ENCODE measurements around the gene FUT2. TPM values are rescaled to one million over a fixed set of nuclear protein-coding genes. Genes with fewer than 3 reads are reported as not detected.

The FUT2 gene
- polyA plus RNA-seq, 2 of the 4 experiments (the other 2 are of a cell fraction), result not detected

GRCh38 chr19:48646722-48647216 is 49.0 kb upstream of the FUT2 start:
- ATAC-seq (no peak), DNase-seq (ENCODE audit: low read depth in 1 of 2, low spot score in 1 of 2) (no peak), FAIRE-seq (no peak)
- peak overlapping the region; percentile 87 to 88 for H3K27ac ChIP-seq
- peak overlapping the region; percentile 54 for H3K4me3 ChIP-seq
- peak overlapping the region; percentile 94 for H3K4me2 ChIP-seq
- no peak for TF ChIP-seq HMGXB4 (CRISPR knock-in tag; IDR thresholded peaks at IDR 0.05; ENCODE audit: borderline replicate concordance)
- peak; percentile 22; the same call in 1 of the 2 replicates for TF ChIP-seq POLR2A (IDR thresholded peaks at IDR 0.05; ENCODE audit: low read length)
- CTCF ChIA-PET, result interaction anchor here (0.8 to 2.6 kb wide), 22 partner anchors 13 to 324 kb away, joined by 3 to 39 read pairs (median 5); partner anchors contain the start of genes FUT2 and HSD17B14
- peaks cover 18% of the 10 kb centered on the region; the same call in 2 of the 3 replicates for H3K4me1 ChIP-seq
- WGBS (ENCODE audit: missing lambda C conversion rate), result 13% methylated on average over 9 of the region's 10 CpGs
- no peaks in the 10 kb centered on the region for H3K9me3 ChIP-seq
- POLR2A ChIA-PET, result interaction anchor here (1.0 to 3.1 kb wide), 4 partner anchors 20 to 189 kb away, joined by 3 to 15 read pairs (median 4); no protein-coding TSS in a partner anchor

GRCh38 chr19:48648134-48648533 is 47.6 kb upstream of the FUT2 start:
- CTCF ChIA-PET, result interaction anchor here (0.6 to 1.7 kb wide), 9 partner anchors 10 to 140 kb away, joined by 3 to 7 read pairs (median 3); no protein-coding TSS in a partner anchor
- Histone ChIP-seq H3K4me1 (peaks cover 18% of the 10 kb centered on the region; the same call in 2 of the 3 replicates), H3K4me2 (no peak overlapping the region), H3K27ac (no peak overlapping the region), H3K4me3 (no peak overlapping the region), H3K9me3 (no peaks in the 10 kb centered on the region)
- ATAC-seq (no peak), FAIRE-seq (no peak), DNase-seq (ENCODE audit: low read depth in 1 of 2, low spot score in 1 of 2) (no peak)
- TF ChIP-seq SREBF2 (IDR thresholded peaks at IDR 0.05), result no peak
- TF ChIP-seq TFCP2L1 (CRISPR knock-in tag; IDR thresholded peaks at IDR 0.05), result no peak
- no peak for TF ChIP-seq RAD21 (conservative IDR thresholded peaks at IDR 0.05 in 1 of 2, IDR thresholded peaks at IDR 0.05 in 1 of 2)
- no peak for TF ChIP-seq ZFP36 (IDR thresholded peaks at IDR 0.05; ENCODE audit: borderline replicate concordance, partially characterized antibody)
- no peak for TF ChIP-seq PBX3 (IDR thresholded peaks at IDR 0.05)
- TF ChIP-seq, protein P1, sequence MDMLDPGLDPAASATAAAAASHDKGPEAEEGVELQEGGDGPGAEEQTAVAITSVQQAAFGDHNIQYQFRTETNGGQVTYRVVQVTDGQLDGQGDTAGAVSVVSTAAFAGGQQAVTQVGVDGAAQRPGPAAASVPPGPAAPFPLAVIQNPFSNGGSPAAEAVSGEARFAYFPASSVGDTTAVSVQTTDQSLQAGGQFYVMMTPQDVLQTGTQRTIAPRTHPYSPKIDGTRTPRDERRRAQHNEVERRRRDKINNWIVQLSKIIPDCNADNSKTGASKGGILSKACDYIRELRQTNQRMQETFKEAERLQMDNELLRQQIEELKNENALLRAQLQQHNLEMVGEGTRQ (IDR thresholded peaks at IDR 0.05), result no peak
- TF ChIP-seq GATA3 (IDR thresholded peaks at IDR 0.05; ENCODE audit: borderline replicate concordance), result no peak
- no peak for TF ChIP-seq NR3C1 (IDR thresholded peaks at IDR 0.05)
- no peak for TF ChIP-seq FOXS1 (CRISPR knock-in tag; IDR thresholded peaks at IDR 0.05)
- TF ChIP-seq NFE2L2 (conservative IDR thresholded peaks at IDR 0.05; ENCODE audit: low read length), result no peak
- no peak for TF ChIP-seq PHF8 (IDR thresholded peaks at IDR 0.05; ENCODE audit: borderline replicate concordance, low read depth)
- TF ChIP-seq CHD2 (IDR thresholded peaks at IDR 0.05; ENCODE audit: low read length, partially characterized antibody), result no peak
- TF ChIP-seq HDAC2 (IDR thresholded peaks at IDR 0.05), result no peak
- no peak for TF ChIP-seq ATOH8 (CRISPR knock-in tag; IDR thresholded peaks at IDR 0.05; ENCODE audit: low read depth)
- no peak for TF ChIP-seq CEBPB (IDR thresholded peaks at IDR 0.05)
- no peak for TF ChIP-seq HOXB13 (CRISPR knock-in tag; IDR thresholded peaks at IDR 0.05; ENCODE audit: low read depth)
- no peak for TF ChIP-seq TP53 (CRISPR knock-in tag; IDR thresholded peaks at IDR 0.05)
- no peak for TF ChIP-seq CBX2 (IDR thresholded peaks at IDR 0.05; ENCODE audit: borderline replicate concordance, low read depth)
- TF ChIP-seq CBX8 (IDR thresholded peaks at IDR 0.05), result no peak
- POLR2A ChIA-PET, result no interaction called here
- WGBS (ENCODE audit: missing lambda C conversion rate), result 65% methylated on average over 2 of the region's 2 CpGs

Measured in A549 (cell line).